ENCODE measurements around the gene MAP4K3. TPM values are rescaled to one million over a fixed set of nuclear protein-coding genes. Genes with fewer than 3 reads are reported as not detected.
A peak's percentile ranks its signal among the peaks of the same experiment; 100 is the strongest.

The MAP4K3 gene
- total RNA-seq, 1 donor from 2014 or later, result 142 TPM

GRCh38 chr2:39445934-39446333 lies 8.8 kb upstream of the MAP4K3 start:
- no peak for DNase-seq (ENCODE audit: low spot score)

- no peak for DNase-seq (ENCODE audit: low spot score)
These were observed 5.9 kb upstream of the MAP4K3 start for GRCh38 chr2:39443009-39443408.

- DNase-seq (ENCODE audit: low spot score), result peak; percentile 40
These were observed 624 bp upstream of the MAP4K3 start for GRCh38 chr2:39437522-39438296.

GRCh38 chr2:39435741-39436591 lies 1.1 kb downstream of the MAP4K3 start:
- peak; percentile 61 for DNase-seq (ENCODE audit: low spot score)

GRCh38 chr2:39435234-39435633 lies 1.9 kb downstream of the MAP4K3 start:
- DNase-seq (ENCODE audit: low spot score), result peak; percentile 25

- DNase-seq (ENCODE audit: low spot score), result no peak
These were observed 2.7 kb downstream of the MAP4K3 start for GRCh38 chr2:39434233-39434897.

- no peak for DNase-seq (ENCODE audit: low spot score)
These were observed 3.4 kb downstream of the MAP4K3 start for GRCh38 chr2:39433586-39434195.

GRCh38 chr2:39432701-39433100 lies 4.4 kb downstream of the MAP4K3 start:
- no peak for DNase-seq (ENCODE audit: low spot score)

GRCh38 chr2:39431592-39432316 lies 5.3 kb downstream of the MAP4K3 start:
- no peak for DNase-seq (ENCODE audit: low spot score)

- DNase-seq (ENCODE audit: low spot score), result no peak
These were observed 7.3 kb downstream of the MAP4K3 start for GRCh38 chr2:39429746-39430145.

- DNase-seq (ENCODE audit: low spot score), result no peak
These were observed 12.1 kb downstream of the MAP4K3 start for GRCh38 chr2:39424951-39425350.

GRCh38 chr2:39422700-39423099 lies 14.4 kb downstream of the MAP4K3 start:
- no peak for DNase-seq (ENCODE audit: low spot score)

GRCh38 chr2:39421354-39421753 lies 15.7 kb downstream of the MAP4K3 start:
- no peak for DNase-seq (ENCODE audit: low spot score)

- no peak for DNase-seq (ENCODE audit: low spot score)
These were observed 17.5 kb downstream of the MAP4K3 start for GRCh38 chr2:39419282-39420223.

- DNase-seq (ENCODE audit: low spot score), result no peak
These were observed 18.6 kb downstream of the MAP4K3 start for GRCh38 chr2:39418491-39418890.

GRCh38 chr2:39416140-39416539 lies 20.9 kb downstream of the MAP4K3 start:
- DNase-seq (ENCODE audit: low spot score), result no peak

- DNase-seq (ENCODE audit: low spot score), result no peak
These were observed 23.9 kb downstream of the MAP4K3 start for GRCh38 chr2:39413063-39413737.

- DNase-seq (ENCODE audit: low spot score), result no peak
These were observed 25.7 kb downstream of the MAP4K3 start for GRCh38 chr2:39411181-39411944.

Measured in umbilical cord (tissue), 2 donors.